SU-DHL-6 (cell line): ENCODE results near the gene RELCH.

Experiments
- CTCF ChIP-seq: fragments of 200-600 bp; sonication (generic); IDR thresholded peaks from one replicate; pipeline ENCODE4 v1.5.1; 2017; ENCODE audit warnings: antibody characterized with exemption, mild to moderate bottlenecking, low read length, moderate library complexity; ENCODE audit not compliant: insufficient read depth, poor library complexity, severe bottlenecking
- EZH2phosphoT487 ChIP-seq: fragments of 200-600 bp; sonication (generic), shearing (Covaris generic); conservative IDR thresholded peaks from 2 replicates; pipeline ENCODE4 v1.6.1; 2018; ENCODE audit warnings: mild to moderate bottlenecking, antibody characterized with exemption, low read length, moderate library complexity, mixed read lengths

- no peak for TF ChIP-seq CTCF
- no peak for TF ChIP-seq EZH2phosphoT487
Measured at GRCh38 chr18:62330650-62331049, 143.6 kb downstream of the RELCH start.
